ENCODE measurements around the gene RNF212.

DNA sequence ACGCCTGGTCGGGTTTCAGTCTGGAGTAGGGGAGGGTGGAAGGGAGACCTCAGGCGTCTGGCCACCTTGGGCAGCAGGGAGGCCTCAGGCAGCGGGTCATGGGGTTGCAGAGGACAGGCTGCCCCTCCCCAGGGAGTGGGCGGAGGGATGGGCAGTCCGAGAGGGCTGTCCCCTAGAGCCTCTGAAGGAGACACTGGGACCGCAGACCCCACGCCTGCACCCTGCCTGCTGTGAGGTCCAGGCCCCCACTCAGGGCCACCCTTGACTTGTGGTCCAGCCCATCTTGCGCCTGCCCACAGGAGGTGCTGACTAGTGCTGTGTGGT, 85.5 kb downstream of the RNF212 start:
- TF ChIP-seq POLR2AphosphoS5 (IDR thresholded peaks at IDR 0.05; ENCODE audit: low read depth, low read length) (no peak), TAF1 (IDR thresholded peaks at IDR 0.05; ENCODE audit: borderline replicate concordance, insufficient read depth, low read length) (no peak), SIN3A (IDR thresholded peaks at IDR 0.05; ENCODE audit: borderline replicate concordance, insufficient read depth, low read length) (no peak)
- TF ChIP-seq, protein P1, sequence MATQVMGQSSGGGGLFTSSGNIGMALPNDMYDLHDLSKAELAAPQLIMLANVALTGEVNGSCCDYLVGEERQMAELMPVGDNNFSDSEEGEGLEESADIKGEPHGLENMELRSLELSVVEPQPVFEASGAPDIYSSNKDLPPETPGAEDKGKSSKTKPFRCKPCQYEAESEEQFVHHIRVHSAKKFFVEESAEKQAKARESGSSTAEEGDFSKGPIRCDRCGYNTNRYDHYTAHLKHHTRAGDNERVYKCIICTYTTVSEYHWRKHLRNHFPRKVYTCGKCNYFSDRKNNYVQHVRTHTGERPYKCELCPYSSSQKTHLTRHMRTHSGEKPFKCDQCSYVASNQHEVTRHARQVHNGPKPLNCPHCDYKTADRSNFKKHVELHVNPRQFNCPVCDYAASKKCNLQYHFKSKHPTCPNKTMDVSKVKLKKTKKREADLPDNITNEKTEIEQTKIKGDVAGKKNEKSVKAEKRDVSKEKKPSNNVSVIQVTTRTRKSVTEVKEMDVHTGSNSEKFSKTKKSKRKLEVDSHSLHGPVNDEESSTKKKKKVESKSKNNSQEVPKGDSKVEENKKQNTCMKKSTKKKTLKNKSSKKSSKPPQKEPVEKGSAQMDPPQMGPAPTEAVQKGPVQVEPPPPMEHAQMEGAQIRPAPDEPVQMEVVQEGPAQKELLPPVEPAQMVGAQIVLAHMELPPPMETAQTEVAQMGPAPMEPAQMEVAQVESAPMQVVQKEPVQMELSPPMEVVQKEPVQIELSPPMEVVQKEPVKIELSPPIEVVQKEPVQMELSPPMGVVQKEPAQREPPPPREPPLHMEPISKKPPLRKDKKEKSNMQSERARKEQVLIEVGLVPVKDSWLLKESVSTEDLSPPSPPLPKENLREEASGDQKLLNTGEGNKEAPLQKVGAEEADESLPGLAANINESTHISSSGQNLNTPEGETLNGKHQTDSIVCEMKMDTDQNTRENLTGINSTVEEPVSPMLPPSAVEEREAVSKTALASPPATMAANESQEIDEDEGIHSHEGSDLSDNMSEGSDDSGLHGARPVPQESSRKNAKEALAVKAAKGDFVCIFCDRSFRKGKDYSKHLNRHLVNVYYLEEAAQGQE (IDR thresholded peaks at IDR 0.05; ENCODE audit: insufficient read depth in 1 of 2, low read depth in 2 of 2, low read length in 2 of 2), result no peak
